ENCODE measurements around the gene S100A9.
"Not testable (repeated sequence)": the region's sequence is repeated elsewhere in the genome, so short reads cannot be mapped to it uniquely, and the experiment has no call there.

Gene S100A9

GRCh38 chr1:153357853-153358690 lies at the start of gene S100A9:
Gene S100A9 (plus strand): TSS chr1:153357854. CDS start chr1:153358284, 430 bp downstream.
- peak within 1 kb of the TSS; percentile 81 for H3K4me3 Mint-ChIP-seq
- no peaks in the 10 kb centered on the region for H3K27me3 Mint-ChIP-seq
- no peaks in the 10 kb centered on the region for H3K9me3 Mint-ChIP-seq
- intact Hi-C loops (cut with micrococcal nuclease), result loop anchor here (2.0 to 5.0 kb wide), 2 partner anchors 29 to 209 kb away; partner anchors contain the start of gene S100A2
- peak within 1 kb of the TSS; percentile 94 for H3K27ac Mint-ChIP-seq
- peaks cover 18% of the 10 kb centered on the region for H3K36me3 Mint-ChIP-seq (ENCODE audit: low read depth)
- peaks cover 69% of the 10 kb centered on the region for H3K4me1 Mint-ChIP-seq (ENCODE audit: low read depth)

GRCh38 chr1:153308540-153308939 lies 49.1 kb upstream of the S100A9 start:
- peaks cover 19% of the 10 kb centered on the region for H3K27me3 Mint-ChIP-seq
- no peak overlapping the region for H3K4me3 Mint-ChIP-seq
- no peaks in the 10 kb centered on the region for H3K36me3 Mint-ChIP-seq (ENCODE audit: low read depth)
- intact Hi-C loops (cut with micrococcal nuclease), result no loop called here
- no peaks in the 10 kb centered on the region for H3K9me3 Mint-ChIP-seq
- peaks cover 15% of the 10 kb centered on the region for H3K4me1 Mint-ChIP-seq (ENCODE audit: low read depth)
- no peak overlapping the region for H3K27ac Mint-ChIP-seq

GRCh38 chr1:153309441-153309840 lies 48.2 kb upstream of the S100A9 start:
- Mint-ChIP-seq H3K9me3 (no peaks in the 10 kb centered on the region), H3K36me3 (ENCODE audit: low read depth) (no peaks in the 10 kb centered on the region), H3K4me1 (ENCODE audit: low read depth) (peaks cover 15% of the 10 kb centered on the region), H3K4me3 (no peak overlapping the region), H3K27me3 (peaks cover 16% of the 10 kb centered on the region), H3K27ac (no peak overlapping the region)
- intact Hi-C loops (cut with micrococcal nuclease), result no loop called here

GRCh38 chr1:153310526-153310925 lies 47.1 kb upstream of the S100A9 start:
- H3K4me3 Mint-ChIP-seq, result no peak overlapping the region
- no peak overlapping the region for H3K27ac Mint-ChIP-seq
- H3K9me3 Mint-ChIP-seq, result no peaks in the 10 kb centered on the region
- H3K36me3 Mint-ChIP-seq (ENCODE audit: low read depth), result no peaks in the 10 kb centered on the region
- H3K27me3 Mint-ChIP-seq, result peaks cover 13% of the 10 kb centered on the region
- intact Hi-C loops (cut with micrococcal nuclease), result no loop called here
- peaks cover 15% of the 10 kb centered on the region for H3K4me1 Mint-ChIP-seq (ENCODE audit: low read depth)

GRCh38 chr1:153312570-153313186 lies 45.0 kb upstream of the S100A9 start, which contains the start of gene PGLYRP3:
Gene PGLYRP3 (minus strand): TSS chr1:153312952. CDS start chr1:153310665, 2,287 bp downstream.
- no peaks in the 10 kb centered on the region for H3K9me3 Mint-ChIP-seq
- no peak within 1 kb of the TSS for H3K27ac Mint-ChIP-seq
- H3K4me1 Mint-ChIP-seq (ENCODE audit: low read depth), result peaks cover under 1% of the 10 kb centered on the region
- no peaks in the 10 kb centered on the region for H3K36me3 Mint-ChIP-seq (ENCODE audit: low read depth)
- H3K27me3 Mint-ChIP-seq, result peaks cover 11% of the 10 kb centered on the region
- intact Hi-C loops (cut with micrococcal nuclease), result no loop called here
- H3K4me3 Mint-ChIP-seq, result no peak within 1 kb of the TSS

- Mint-ChIP-seq H3K36me3 (ENCODE audit: low read depth) (no peaks in the 10 kb centered on the region), H3K4me3 (no peak overlapping the region), H3K27me3 (peaks cover 14% of the 10 kb centered on the region), H3K4me1 (ENCODE audit: low read depth) (no peaks in the 10 kb centered on the region), H3K27ac (no peak overlapping the region), H3K9me3 (no peaks in the 10 kb centered on the region)
- intact Hi-C loops (cut with micrococcal nuclease), result no loop called here
Observed at GRCh38 chr1:153313288-153313687, 44.4 kb upstream of the S100A9 start.

GRCh38 chr1:153314388-153314787 lies 43.3 kb upstream of the S100A9 start:
- peaks cover 19% of the 10 kb centered on the region for H3K27me3 Mint-ChIP-seq
- H3K9me3 Mint-ChIP-seq; H3K36me3 Mint-ChIP-seq (ENCODE audit: low read depth); H3K27ac Mint-ChIP-seq; H3K4me3 Mint-ChIP-seq; intact Hi-C loops (cut with micrococcal nuclease); H3K4me1 Mint-ChIP-seq (ENCODE audit: low read depth): not testable (repeated sequence)

GRCh38 chr1:153316013-153316412 lies 41.6 kb upstream of the S100A9 start:
- intact Hi-C loops (cut with micrococcal nuclease); H3K9me3 Mint-ChIP-seq; H3K27ac Mint-ChIP-seq; H3K4me3 Mint-ChIP-seq; H3K36me3 Mint-ChIP-seq (ENCODE audit: low read depth); H3K4me1 Mint-ChIP-seq (ENCODE audit: low read depth): not testable (repeated sequence)
- peaks cover 23% of the 10 kb centered on the region for H3K27me3 Mint-ChIP-seq

GRCh38 chr1:153318145-153318544 lies 39.5 kb upstream of the S100A9 start:
- H3K4me3 Mint-ChIP-seq; intact Hi-C loops (cut with micrococcal nuclease); H3K36me3 Mint-ChIP-seq (ENCODE audit: low read depth); H3K27ac Mint-ChIP-seq; H3K4me1 Mint-ChIP-seq (ENCODE audit: low read depth); H3K9me3 Mint-ChIP-seq: not testable (repeated sequence)
- H3K27me3 Mint-ChIP-seq, result peaks cover 22% of the 10 kb centered on the region

GRCh38 chr1:153322568-153322967 lies 35.1 kb upstream of the S100A9 start:
- Mint-ChIP-seq H3K4me3 (no peak overlapping the region), H3K4me1 (ENCODE audit: low read depth) (no peaks in the 10 kb centered on the region), H3K36me3 (ENCODE audit: low read depth) (no peaks in the 10 kb centered on the region), H3K27me3 (peaks cover 12% of the 10 kb centered on the region), H3K9me3 (peaks cover 8% of the 10 kb centered on the region), H3K27ac (no peak overlapping the region)
- intact Hi-C loops (cut with micrococcal nuclease), result no loop called here

GRCh38 chr1:153324912-153325311 lies 32.7 kb upstream of the S100A9 start:
- H3K36me3 Mint-ChIP-seq (ENCODE audit: low read depth), result no peaks in the 10 kb centered on the region
- no peak overlapping the region for H3K27ac Mint-ChIP-seq
- intact Hi-C loops (cut with micrococcal nuclease), result no loop called here
- H3K4me1 Mint-ChIP-seq (ENCODE audit: low read depth), result no peaks in the 10 kb centered on the region
- H3K27me3 Mint-ChIP-seq, result peaks cover 1% of the 10 kb centered on the region
- peaks cover 8% of the 10 kb centered on the region for H3K9me3 Mint-ChIP-seq
- no peak overlapping the region for H3K4me3 Mint-ChIP-seq

- Mint-ChIP-seq H3K4me3 (no peak overlapping the region), H3K27ac (no peak overlapping the region), H3K9me3 (peaks cover 12% of the 10 kb centered on the region), H3K36me3 (ENCODE audit: low read depth) (no peaks in the 10 kb centered on the region), H3K4me1 (ENCODE audit: low read depth) (peaks cover 5% of the 10 kb centered on the region), H3K27me3 (peaks cover 7% of the 10 kb centered on the region)
- intact Hi-C loops (cut with micrococcal nuclease), result no loop called here
Observed at GRCh38 chr1:153333902-153334301, 23.8 kb upstream of the S100A9 start.

GRCh38 chr1:153336650-153337049 lies 21.0 kb upstream of the S100A9 start:
- Mint-ChIP-seq H3K4me3 (no peak overlapping the region), H3K9me3 (peaks cover 8% of the 10 kb centered on the region)
- intact Hi-C loops (cut with micrococcal nuclease), result no loop called here

GRCh38 chr1:153337980-153338853 lies 19.4 kb upstream of the S100A9 start:
- no peaks in the 10 kb centered on the region for H3K36me3 Mint-ChIP-seq (ENCODE audit: low read depth)
- peaks cover 15% of the 10 kb centered on the region for H3K4me1 Mint-ChIP-seq (ENCODE audit: low read depth)
- no peak overlapping the region for H3K27ac Mint-ChIP-seq
- H3K4me3 Mint-ChIP-seq, result no peak overlapping the region
- intact Hi-C loops (cut with micrococcal nuclease), result no loop called here
- H3K9me3 Mint-ChIP-seq, result no peaks in the 10 kb centered on the region
- peaks cover 9% of the 10 kb centered on the region for H3K27me3 Mint-ChIP-seq

More at GRCh38 chr1:153336650-153337049, 21.0 kb upstream of the S100A9 start:
- Mint-ChIP-seq H3K27ac (no peak overlapping the region), H3K27me3 (peaks cover 7% of the 10 kb centered on the region), H3K36me3 (ENCODE audit: low read depth) (no peaks in the 10 kb centered on the region), H3K4me1 (ENCODE audit: low read depth) (peaks cover 5% of the 10 kb centered on the region)
